Dendritic cell treated with granulocyte-macrophage colony-stimulating factor and Interleukin-4, amounts not matched to agents 40 ng/mL and 50 ng/mL, for 4 days (primary cell): ENCODE measurements around the gene EHMT1.

Experiments used
- H3K27ac Mint-ChIP-seq: one replicate; pipeline ENCODE4 v1.8.0; 2022; ENCODE audit warnings: mild to moderate bottlenecking, mixed read lengths
- H3K27me3 Mint-ChIP-seq: one replicate; pipeline ENCODE4 v1.8.0; 2022; ENCODE audit warnings: mild to moderate bottlenecking, mixed read lengths
- H3K36me3 Mint-ChIP-seq: one replicate; pipeline ENCODE4 v1.8.0; 2022; ENCODE audit warnings: low read depth, mixed read lengths
- H3K4me1 Mint-ChIP-seq: one replicate; pipeline ENCODE4 v1.8.0; 2022; ENCODE audit warnings: low read depth, mixed read lengths
- H3K4me3 Mint-ChIP-seq: one replicate; pipeline ENCODE4 v1.8.0; 2022; ENCODE audit warnings: mild to moderate bottlenecking, moderate library complexity, mixed read lengths
- H3K9me3 Mint-ChIP-seq: one replicate; pipeline ENCODE4 v1.8.0; 2022; ENCODE audit warnings: mixed read lengths
- intact Hi-C: fragments of 100-400 bp; cut with micrococcal nuclease; formaldehyde crosslinking; loops from one replicate; pipeline ENCODE4 v1.15.0; 2022

Gene EHMT1

GRCh38 chr9:137671196-137671538, 52.4 kb downstream of the EHMT1 start:
- Mint-ChIP-seq H3K4me3 (no peak overlapping the region), H3K36me3 (peaks cover 46% of the 10 kb centered on the region), H3K9me3 (no peaks in the 10 kb centered on the region), H3K4me1 (peaks cover 46% of the 10 kb centered on the region), H3K27ac (peak overlapping the region; percentile 64), H3K27me3 (no peaks in the 10 kb centered on the region)
- intact Hi-C loops: no loop called here

DNA sequence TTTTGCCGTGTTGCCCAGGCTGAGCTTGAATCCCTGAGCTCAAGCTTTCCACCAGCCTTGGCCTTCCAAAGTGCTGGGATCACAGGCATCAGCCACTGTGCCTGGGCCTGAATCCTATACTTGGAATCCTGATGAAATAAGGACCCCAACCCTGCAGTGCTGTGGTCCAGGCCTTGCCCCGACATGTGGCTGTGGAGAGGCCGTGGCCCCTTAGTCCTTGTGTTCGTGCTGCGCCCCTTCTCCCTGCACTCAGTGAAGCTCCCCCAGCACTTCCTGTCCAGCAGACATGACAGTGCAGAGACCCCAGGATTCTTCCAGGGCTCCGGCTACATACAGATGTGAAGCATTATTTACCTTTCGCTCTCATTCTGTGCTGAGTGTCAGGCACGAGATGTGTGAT, 52.9 kb downstream of the EHMT1 start:
- Mint-ChIP-seq H3K9me3 (no peaks in the 10 kb centered on the region), H3K27ac (no peak overlapping the region)
- intact Hi-C loops: loop anchor here (2.0 kb wide), 1 partner anchor 23 kb away; no protein-coding TSS in a partner anchor

GRCh38 chr9:137672907-137673791, 54.3 kb downstream of the EHMT1 start:
- H3K36me3 Mint-ChIP-seq: peaks cover 53% of the 10 kb centered on the region
- intact Hi-C loops: loop anchor here (2.0 kb wide), 1 partner anchor 22 kb away; no protein-coding TSS in a partner anchor
- H3K4me3 Mint-ChIP-seq: no peak overlapping the region
- no peaks in the 10 kb centered on the region for H3K9me3 Mint-ChIP-seq
- H3K27me3 Mint-ChIP-seq: no peaks in the 10 kb centered on the region
- no peak overlapping the region for H3K27ac Mint-ChIP-seq
- H3K4me1 Mint-ChIP-seq: peaks cover 40% of the 10 kb centered on the region

More for the DNA sequence above, 52.9 kb downstream of the EHMT1 start:
- H3K4me1 Mint-ChIP-seq: peaks cover 48% of the 10 kb centered on the region
- H3K36me3 Mint-ChIP-seq: peaks cover 47% of the 10 kb centered on the region
- no peak overlapping the region for H3K4me3 Mint-ChIP-seq
- no peaks in the 10 kb centered on the region for H3K27me3 Mint-ChIP-seq

- no peak overlapping the region for H3K4me3 Mint-ChIP-seq
- no peak overlapping the region for H3K27ac Mint-ChIP-seq
- H3K9me3 Mint-ChIP-seq: no peaks in the 10 kb centered on the region
- no peaks in the 10 kb centered on the region for H3K27me3 Mint-ChIP-seq
- intact Hi-C loops: loop anchor here (2.0 kb wide), 1 partner anchor 21 kb away; no protein-coding TSS in a partner anchor
- H3K36me3 Mint-ChIP-seq: peaks cover 52% of the 10 kb centered on the region
- H3K4me1 Mint-ChIP-seq: peaks cover 34% of the 10 kb centered on the region
These were observed 55.1 kb downstream of the EHMT1 start for GRCh38 chr9:137673886-137674285.

- Mint-ChIP-seq H3K27me3 (no peaks in the 10 kb centered on the region), H3K4me1 (peaks cover 28% of the 10 kb centered on the region), H3K27ac (no peak overlapping the region), H3K9me3 (no peaks in the 10 kb centered on the region), H3K36me3 (peaks cover 52% of the 10 kb centered on the region), H3K4me3 (no peak overlapping the region)
- intact Hi-C loops: no loop called here
These were observed 55.6 kb downstream of the EHMT1 start for GRCh38 chr9:137674307-137674975.

DNA sequence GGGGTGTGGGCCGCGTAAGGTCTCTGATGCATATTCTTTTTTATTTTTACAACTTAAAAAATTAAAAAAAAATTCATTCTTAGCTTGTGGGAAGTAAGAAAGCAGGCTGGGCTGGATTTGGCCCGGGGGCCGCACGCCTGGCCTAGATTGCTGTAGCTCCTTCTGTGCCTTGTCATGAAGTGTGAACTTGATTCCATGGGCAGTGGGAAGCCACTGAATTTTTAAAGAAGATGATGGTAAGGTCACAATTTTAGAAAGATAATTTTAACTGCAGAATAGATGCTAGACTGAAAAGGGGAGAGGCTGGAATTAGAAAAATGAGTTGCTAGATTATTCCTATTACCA, 56.1 kb downstream of the EHMT1 start:
- Mint-ChIP-seq H3K4me1 (peaks cover 29% of the 10 kb centered on the region), H3K27me3 (no peaks in the 10 kb centered on the region), H3K4me3 (no peak overlapping the region), H3K27ac (no peak overlapping the region), H3K36me3 (peaks cover 52% of the 10 kb centered on the region), H3K9me3 (no peaks in the 10 kb centered on the region)
- intact Hi-C loops: no loop called here

DNA sequence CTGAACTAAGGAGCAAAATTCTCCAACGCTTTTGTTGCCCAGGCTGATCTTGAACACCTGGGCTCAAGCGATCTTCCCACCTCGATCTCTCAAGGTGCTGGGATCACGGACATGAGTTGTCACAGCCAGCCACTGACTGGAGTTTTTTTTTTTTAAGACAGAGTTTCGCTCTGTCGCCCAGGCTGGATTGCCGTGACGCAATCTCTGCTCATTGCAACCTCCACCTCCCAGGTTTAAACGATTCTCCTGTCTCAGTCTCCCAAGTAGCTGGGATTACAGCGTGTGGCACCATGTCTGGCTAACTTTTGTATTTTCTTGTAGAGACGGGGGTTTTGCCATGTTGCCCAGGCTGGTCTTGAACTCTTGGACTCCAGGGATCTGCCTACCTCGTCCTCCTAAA, 58.2 kb downstream of the EHMT1 start:
- Mint-ChIP-seq H3K4me3 (no peak overlapping the region), H3K36me3 (peaks cover 60% of the 10 kb centered on the region), H3K27me3 (no peaks in the 10 kb centered on the region), H3K27ac (no peak overlapping the region), H3K4me1 (peaks cover 21% of the 10 kb centered on the region), H3K9me3 (no peaks in the 10 kb centered on the region)
- intact Hi-C loops: no loop called here

DNA sequence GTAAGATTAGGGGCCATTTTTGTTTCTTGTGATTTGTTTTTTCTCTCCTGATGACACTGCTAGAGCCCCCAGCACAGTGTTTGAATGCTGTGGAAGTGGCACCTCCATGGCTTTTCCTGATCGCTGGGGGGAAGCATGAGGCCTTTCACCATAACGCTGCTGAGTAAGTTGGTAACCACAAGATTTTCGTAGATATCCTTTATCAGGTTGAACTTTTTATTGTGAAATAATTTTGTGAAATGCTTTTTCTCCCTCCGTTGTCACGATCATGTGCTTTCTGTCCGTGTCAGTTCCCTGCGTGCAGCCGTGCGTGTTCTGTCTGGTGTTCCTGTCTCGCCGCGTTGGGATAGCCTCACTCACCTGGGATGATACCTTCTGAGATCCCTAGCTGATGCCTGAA, 59.4 kb downstream of the EHMT1 start:
- no peak overlapping the region for H3K27ac Mint-ChIP-seq
- no peak overlapping the region for H3K4me3 Mint-ChIP-seq
- intact Hi-C loops: no loop called here
- H3K36me3 Mint-ChIP-seq: peaks cover 60% of the 10 kb centered on the region
- peaks cover 18% of the 10 kb centered on the region for H3K4me1 Mint-ChIP-seq
- no peaks in the 10 kb centered on the region for H3K27me3 Mint-ChIP-seq
- H3K9me3 Mint-ChIP-seq: no peaks in the 10 kb centered on the region

DNA sequence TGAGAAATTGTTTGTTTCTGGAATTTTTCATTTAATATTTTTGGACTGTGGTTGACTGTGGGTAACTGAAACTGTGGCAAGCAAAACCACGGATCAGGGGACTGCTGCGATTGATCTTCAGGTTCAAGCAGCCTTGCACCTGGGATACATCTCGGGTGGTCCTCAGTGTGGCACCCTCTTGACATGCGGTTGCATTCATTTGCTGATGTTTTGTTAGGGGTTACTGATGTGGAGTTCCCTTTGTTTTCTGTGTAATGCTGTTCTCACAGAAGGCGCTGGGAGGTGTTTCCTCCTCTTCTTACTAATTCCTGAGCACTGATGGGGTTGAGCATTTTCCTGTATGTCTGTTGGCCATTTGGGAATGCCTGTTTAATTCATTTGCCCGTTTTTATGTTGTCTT, 60.4 kb downstream of the EHMT1 start:
- H3K27ac Mint-ChIP-seq: no peak overlapping the region
- no peak overlapping the region for H3K4me3 Mint-ChIP-seq
- intact Hi-C loops: no loop called here

DNA sequence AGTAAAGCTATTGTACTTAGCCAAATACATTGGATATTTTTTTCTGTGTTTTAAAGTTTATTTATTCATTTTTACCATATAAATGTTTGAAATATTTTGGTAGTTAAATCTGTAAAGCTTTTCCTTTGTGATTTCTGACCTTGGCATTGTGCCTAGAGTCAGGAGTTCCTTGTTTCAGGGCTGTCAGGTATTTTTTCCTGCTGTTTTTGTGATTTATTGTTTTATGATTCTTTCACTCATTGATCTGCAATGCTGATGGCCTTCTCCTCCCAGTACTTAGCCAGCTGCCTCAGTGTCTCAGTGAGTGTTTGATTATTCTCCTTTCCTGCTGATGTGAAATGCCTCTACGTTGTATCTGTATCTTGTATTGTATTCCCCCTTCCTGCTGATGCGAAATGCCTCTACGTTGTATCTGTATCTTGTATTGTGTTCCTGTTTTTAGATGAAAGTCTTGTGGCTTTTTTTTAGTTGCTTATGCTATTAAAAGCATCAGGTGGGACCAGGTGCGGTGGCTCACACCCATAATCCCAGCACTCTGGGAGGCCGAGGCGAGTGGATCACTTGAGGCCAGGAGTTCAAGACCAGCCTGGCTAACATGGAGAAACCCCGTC, 61.0 kb downstream of the EHMT1 start:
- H3K4me1 Mint-ChIP-seq: peaks cover 16% of the 10 kb centered on the region
- intact Hi-C loops: no loop called here

More for the DNA sequence above, 60.4 kb downstream of the EHMT1 start:
- no peaks in the 10 kb centered on the region for H3K9me3 Mint-ChIP-seq
- H3K36me3 Mint-ChIP-seq: peaks cover 62% of the 10 kb centered on the region
- H3K27me3 Mint-ChIP-seq: no peaks in the 10 kb centered on the region
- peaks cover 15% of the 10 kb centered on the region for H3K4me1 Mint-ChIP-seq

DNA sequence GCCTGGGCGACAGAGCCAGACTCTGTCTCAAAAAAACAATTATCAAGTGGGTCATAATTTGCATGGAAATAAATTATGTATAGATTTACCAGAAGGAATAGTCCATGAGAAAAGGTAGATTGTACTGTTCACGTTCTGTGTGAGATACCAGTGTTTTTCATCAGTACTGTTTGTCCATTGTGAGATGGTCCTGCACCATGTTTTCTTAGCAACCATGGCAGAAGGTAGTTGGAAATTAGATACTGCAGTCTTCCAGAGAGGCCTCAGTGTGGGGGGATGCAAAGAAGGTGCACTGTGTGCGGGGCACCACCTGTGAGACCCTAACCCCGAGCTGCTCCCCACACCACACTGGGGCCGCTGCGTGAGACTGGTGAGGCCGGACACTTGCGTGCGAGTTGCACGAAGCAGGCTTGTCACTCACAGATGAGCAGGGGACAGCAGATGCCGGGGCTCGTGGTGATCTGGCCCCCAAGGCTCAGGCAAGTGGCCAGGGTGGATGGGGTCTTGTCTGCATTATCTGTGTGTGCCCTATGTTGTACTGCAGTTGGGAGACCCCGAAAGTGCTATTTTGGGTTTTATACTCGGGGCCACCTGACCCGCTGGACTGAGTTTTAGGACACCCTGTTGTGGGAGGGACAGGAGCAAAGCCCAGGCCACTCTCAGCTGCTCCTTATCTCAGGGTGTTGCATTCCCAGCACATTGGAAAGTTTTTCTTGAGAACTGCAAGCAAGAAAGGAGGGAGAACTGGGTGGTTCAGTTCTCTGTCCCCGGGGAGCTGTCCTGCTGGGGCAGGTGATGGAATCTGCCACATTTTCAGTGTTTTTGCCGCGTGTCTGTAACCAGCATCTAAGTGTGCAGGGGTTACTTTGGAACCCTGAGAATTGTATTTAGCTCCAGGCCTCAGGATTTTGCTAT, 61.9 kb downstream of the EHMT1 start:
- intact Hi-C loops: no loop called here

More for the DNA sequence above, 61.0 kb downstream of the EHMT1 start:
- Mint-ChIP-seq H3K27ac (no peak overlapping the region), H3K9me3 (no peaks in the 10 kb centered on the region), H3K4me3 (no peak overlapping the region), H3K27me3 (no peaks in the 10 kb centered on the region), H3K36me3 (peaks cover 63% of the 10 kb centered on the region)

GRCh38 chr9:137682428-137683105, 63.8 kb downstream of the EHMT1 start:
- H3K27ac Mint-ChIP-seq: no peak overlapping the region
- H3K36me3 Mint-ChIP-seq: peaks cover 51% of the 10 kb centered on the region
- intact Hi-C loops: no loop called here
- H3K4me3 Mint-ChIP-seq: no peak overlapping the region
- no peaks in the 10 kb centered on the region for H3K27me3 Mint-ChIP-seq
- peaks cover 20% of the 10 kb centered on the region for H3K4me1 Mint-ChIP-seq
- H3K9me3 Mint-ChIP-seq: no peaks in the 10 kb centered on the region

More for the DNA sequence above, 61.9 kb downstream of the EHMT1 start:
- Mint-ChIP-seq H3K9me3 (no peaks in the 10 kb centered on the region), H3K27ac (no peak overlapping the region), H3K4me3 (no peak overlapping the region), H3K36me3 (peaks cover 68% of the 10 kb centered on the region), H3K4me1 (peaks cover 25% of the 10 kb centered on the region), H3K27me3 (no peaks in the 10 kb centered on the region)

DNA sequence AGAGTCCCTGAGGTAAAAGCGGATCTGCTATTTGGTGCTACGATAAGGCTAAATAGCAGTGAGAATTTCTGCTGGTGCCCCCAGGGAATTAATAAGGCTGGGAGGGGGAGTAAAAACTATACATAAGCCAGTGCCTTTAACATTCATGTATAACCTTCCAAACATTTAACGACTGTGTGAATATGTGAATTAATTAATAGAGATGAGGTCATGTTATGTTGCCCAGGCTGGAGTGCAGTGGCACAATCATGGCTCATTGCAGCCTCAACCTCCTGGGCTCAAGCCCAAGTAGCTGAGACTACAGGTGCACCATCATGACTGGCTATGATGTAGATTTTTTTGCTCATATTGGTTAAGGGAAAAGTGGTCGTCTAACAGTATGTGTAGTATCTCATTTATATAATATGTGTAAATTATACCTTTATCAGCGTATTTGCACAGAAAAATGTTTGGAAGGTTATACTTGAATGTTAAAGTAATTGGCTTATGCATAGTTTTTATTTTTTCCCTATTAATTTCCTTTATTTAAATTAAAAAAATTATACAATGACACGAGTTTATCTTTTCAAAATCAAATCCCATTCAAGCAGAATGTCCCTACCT, 64.6 kb downstream of the EHMT1 start:
- Mint-ChIP-seq H3K4me1 (peaks cover 22% of the 10 kb centered on the region), H3K36me3 (peaks cover 46% of the 10 kb centered on the region), H3K27me3 (no peaks in the 10 kb centered on the region), H3K27ac (no peak overlapping the region), H3K9me3 (no peaks in the 10 kb centered on the region), H3K4me3 (no peak overlapping the region)
- intact Hi-C loops: no loop called here
